Measurements from ENCODE around the gene CCDC184.
"Not testable (repeated sequence)": the region's sequence is repeated elsewhere in the genome, so short reads cannot be mapped to it uniquely, and the experiment has no call there.

Gene CCDC184

DNA sequence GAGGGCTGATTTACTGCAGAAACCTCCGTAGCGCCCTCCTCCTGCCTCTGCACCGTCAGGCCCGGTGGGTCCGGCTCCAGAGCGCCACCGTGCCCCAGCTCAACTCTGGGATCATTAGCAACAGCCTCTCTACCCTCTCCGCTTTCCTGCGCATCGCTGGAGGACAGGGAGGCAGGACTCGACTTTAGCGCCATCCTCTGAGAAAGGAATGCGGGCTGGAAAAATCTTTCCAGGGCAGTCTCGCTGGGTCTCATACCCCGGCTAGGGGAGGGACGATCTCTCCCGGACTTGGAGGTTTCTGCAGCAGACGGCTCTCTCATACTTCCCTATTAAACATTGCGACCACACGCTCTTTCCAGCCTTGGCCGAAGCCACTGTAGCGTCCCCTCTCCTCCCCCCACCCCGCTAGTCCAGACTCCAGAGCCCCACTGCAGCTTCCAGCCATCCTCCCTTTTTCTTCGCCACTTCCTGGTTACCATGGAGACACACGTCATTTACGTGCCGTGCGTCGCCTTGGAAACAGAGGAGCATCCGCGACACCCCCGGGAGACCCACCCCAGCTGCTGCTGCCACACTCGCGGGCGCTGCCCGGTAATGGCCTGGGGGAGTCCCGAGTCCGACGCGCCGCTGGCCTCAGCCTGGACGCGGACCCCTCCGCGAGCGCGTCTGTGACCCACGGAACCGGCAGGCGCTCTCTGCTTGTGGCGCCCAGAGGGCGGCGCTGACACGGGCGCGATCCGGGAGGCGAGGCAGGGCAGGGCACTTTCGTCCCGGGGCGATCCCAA, at the start of gene CCDC184:
Gene CCDC184, plus strand, starts transcription at position 554 of the 785 bp plus-strand sequence. CDS start 479 bp downstream, outside the sequence.
- DNase-seq (ENCODE audit: low read depth in 2 of 2), result peak; percentile 44 to 46

DNA sequence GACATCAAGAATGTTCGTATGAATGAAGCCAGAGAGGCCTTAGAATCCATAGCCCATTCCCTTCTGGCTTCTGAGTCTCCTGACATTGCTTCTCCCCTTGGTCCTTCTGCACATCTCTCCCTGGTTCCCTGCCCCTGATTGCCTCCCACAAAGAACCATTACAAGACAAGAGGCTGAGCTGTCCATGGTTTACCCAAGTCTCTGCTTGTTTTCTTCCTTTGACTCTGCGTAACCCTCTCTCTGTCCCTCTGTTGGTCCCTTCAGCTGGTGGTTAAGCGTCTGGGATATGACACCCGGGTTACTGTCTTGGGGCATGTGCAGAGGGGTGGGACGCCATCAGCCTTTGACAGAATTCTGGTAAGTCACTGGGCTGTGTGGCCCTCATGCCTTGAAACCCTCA, 48.4 kb upstream of the CCDC184 start:
- DNase-seq (ENCODE audit: low read depth in 2 of 2), result no peak

DNA sequence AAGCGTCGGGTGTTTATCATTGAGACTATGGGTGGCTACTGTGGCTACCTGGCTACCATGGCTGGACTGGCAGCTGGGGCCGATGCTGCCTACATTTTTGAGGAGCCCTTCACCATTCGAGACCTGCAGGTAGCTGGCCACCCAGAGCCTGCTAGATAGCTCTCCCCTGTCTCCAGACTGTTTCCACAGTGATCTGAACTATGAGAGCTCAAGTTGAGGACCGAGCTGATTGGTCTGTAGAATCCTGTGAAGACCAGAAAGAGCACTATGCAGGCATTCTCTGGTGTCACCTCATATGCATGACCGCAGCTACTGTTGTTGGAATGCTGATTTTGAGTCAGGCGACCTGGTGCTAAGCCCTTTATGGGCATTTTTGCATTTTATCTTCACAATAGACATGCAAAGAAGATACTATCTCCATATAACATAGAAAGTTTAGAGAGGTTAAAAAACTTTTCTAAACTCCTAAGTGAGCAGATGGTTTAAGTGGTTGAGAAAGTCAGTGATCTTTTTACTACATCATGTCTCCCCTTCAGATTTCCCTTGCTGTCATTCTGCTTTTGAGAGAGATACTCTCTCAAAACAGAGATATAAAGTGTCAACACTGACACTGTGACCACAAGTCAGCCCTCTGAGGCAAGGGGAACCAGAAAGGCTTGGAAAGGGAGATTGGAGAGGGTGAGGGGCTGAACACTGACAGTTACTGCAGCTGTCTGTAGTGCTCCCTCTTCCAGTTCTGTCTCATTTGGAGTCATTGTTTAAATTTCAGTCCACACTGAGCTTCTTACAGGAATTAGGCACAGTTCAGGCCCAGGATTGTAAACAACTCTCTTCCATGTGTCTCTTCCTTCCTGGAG, 40.4 kb upstream of the CCDC184 start:
- no peak for DNase-seq (ENCODE audit: low read depth in 2 of 2)

DNA sequence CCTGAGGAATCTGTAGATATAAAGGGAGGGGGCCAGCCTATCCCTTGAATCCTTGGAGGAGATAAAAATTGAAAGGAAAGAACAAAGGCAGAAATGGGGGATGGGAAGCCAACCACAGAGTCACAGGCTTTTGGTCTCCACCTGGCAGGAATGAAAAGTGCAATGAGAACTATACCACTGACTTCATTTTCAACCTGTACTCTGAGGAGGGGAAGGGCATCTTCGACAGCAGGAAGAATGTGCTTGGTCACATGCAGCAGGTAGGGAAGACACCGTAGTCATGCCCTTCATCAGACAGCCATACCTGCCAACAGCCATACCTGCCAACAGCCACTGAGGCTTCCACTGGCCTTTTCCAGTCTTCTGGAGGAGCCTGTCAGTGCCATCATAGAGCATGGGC, 39.5 kb upstream of the CCDC184 start:
- DNase-seq (ENCODE audit: low read depth in 2 of 2), result no peak

DNA sequence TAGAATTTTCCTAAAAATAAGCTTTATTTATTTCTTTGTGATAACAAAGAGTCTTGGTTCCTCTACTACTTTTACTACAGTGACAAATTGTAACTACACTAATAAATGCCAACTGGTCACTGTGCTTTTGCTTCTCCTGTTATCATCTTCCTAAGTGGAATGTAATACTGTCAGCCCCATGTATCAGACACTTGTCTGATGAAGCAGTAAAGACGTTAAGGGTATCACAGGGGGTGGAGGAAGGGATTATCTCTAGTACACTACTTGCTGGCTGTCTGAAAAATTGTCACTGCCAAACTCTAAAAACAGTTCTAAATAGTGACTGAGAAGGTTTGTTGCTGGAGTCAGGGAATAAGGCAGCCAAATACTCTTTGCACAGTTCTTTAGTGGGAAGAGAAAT, 37.5 kb upstream of the CCDC184 start:
- DNase-seq (ENCODE audit: low read depth in 2 of 2), result no peak

DNA sequence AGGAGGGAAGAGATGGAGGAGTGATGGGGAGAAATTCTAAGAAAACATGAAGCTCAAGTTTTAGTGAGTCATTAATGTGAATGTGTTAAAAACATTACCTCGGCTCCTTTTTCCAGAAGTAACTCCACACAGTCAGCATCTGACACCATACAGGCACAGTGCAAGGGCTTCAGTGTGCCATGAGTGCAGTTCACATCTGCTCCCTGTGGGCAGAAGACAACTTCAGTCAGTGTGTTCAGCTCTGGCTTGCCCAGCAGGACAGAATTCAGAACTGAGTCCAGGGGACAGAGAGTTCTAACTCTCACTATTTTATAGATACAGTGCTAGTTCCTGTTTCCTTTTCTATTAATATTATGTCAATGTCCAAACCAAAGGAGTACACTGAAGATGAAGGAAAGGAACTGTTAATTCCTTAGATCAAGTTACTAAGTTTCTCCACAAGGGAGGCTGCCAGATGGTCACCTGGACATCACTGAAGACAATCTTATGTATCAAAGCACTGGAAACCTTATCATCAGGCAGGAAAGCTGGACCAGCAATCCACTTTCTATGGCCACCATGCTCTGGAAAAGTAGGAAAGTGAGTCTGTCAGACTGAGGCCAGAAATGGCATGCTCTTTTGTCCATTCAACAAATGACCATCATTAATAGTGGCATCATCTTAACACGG, 32.2 kb upstream of the CCDC184 start:
- DNase-seq (ENCODE audit: low read depth in 2 of 2), result no peak

DNA sequence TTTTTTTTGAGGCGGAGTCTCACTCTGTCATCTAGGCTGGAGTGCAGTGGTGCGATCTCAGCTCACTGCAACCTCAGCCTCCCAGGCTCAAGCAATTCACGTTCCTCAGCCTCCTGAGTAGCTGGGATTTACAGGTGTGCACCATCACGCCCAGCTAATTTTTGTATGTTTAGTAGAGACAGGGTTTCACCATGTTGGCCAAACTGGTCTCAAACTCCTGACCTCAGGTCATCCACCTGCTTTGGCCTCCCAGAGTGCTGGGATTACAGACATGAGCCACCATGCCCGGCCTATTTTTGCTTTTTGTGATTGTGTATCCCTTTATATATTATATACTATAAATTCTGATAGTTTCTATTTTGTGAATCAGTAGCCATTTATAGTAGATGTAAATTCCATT, 27.7 kb upstream of the CCDC184 start:
- not testable (repeated sequence) for DNase-seq (ENCODE audit: low read depth in 2 of 2)

DNA sequence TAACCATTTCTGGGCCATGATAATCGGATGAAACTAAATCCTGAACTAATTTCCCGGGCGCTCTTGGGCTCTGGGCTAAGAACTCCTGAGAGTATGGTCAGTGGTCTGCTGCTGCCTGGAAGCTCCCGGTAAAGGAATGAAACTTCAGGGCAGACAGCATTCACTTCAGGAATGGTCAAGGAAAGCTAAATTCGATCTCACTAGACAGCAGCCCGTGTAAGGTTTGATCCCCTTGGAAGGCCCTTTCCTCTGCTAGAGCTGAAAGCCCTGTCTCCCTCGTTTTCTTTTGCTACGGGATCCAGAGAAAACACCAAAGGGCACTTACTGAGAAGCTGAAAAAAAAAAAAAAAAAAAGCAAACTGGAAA, 26.8 kb upstream of the CCDC184 start:
- no peak for DNase-seq (ENCODE audit: low read depth in 2 of 2)

DNA sequence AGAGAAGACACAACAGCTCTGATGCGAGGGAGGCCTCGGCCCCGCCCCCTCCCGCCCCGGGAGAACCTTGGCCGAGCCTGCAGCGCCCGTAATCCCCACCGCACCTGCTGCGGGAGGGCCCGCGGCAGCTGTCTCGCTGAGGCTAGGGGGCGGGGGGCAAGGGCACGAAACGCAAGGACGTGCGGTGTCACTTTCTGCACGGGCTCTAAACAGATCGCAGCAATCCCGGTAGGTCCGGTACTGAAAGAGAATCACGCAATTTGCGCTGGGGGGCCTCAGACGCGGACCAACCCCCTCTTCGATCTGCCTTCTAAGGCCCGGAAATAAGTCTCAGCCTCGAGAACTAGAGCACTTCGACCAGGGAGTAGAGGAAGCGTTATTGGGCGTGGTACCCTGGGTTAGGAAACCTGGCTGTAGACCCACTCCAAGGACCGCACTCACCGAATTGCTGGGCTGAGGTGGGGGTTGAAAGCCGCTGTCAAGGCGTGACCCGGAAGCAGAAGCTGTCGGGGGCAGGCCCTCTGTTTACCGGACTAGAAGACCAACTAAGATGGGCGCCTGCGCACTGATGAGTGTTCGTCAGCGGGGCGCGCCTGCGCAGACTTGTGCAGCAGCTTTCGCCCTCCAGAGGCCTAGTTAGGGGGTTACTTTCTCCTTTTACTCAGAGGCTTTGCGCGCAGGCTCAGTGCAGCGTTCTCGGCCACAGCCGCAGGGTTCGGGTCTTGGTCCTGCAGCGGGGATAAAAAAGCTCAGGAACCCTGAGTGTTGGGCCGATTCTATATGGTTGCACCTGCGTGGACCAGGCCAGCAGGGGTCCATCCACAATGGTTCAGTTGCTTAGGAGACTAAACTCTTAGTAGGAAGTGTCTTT, 26.2 kb upstream of the CCDC184 start, which contains the start of gene ASB8:
Gene ASB8, minus strand, starts transcription at position 498 of the 871 bp plus-strand sequence. CDS start 4,019 bp downstream, outside the sequence.
- peak; percentile 98 for DNase-seq (ENCODE audit: low read depth in 2 of 2)

DNA sequence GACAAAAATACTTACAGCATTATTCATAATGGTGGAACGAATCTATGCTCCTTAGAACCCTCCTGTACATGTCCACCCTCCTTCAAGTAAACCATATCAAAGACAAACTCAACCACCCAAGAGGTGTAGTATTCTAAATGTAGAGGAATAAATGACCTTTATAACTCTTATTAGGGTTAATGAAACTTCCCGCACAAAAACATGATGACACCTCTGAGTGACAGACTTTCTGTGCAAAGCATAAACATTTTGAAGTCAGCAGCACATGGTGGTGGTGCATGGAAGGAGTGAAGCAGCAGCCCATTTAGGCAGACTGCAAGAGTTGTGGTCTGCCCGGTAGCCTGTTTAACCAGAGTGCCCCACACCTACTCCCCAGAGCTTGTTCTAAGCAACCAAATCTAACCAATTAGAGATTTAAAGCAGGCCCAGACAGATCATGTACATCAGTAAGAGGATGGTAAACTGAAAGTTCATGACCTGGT, 25.5 kb upstream of the CCDC184 start:
- DNase-seq (ENCODE audit: low read depth in 2 of 2), result no peak

DNA sequence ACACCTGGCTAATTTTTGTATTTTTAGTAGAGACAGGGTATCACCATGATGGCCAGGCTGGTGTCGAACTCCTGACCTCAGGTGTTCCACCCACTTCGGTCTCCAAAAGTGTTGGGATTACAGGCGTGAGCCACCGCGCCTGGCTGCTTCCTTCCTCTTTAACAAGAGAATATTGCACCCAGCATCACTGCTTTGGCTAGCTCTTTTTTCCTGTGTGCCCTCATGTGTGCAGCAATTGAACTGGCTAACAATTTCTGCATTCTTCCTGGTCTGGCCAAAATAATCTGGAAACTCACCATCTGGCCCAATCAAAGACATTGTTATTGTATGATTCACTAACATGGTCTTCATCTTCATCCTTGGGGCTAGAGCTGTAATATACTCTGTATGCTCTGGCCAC, 23.4 kb upstream of the CCDC184 start:
- no peak for DNase-seq (ENCODE audit: low read depth in 2 of 2)

DNA sequence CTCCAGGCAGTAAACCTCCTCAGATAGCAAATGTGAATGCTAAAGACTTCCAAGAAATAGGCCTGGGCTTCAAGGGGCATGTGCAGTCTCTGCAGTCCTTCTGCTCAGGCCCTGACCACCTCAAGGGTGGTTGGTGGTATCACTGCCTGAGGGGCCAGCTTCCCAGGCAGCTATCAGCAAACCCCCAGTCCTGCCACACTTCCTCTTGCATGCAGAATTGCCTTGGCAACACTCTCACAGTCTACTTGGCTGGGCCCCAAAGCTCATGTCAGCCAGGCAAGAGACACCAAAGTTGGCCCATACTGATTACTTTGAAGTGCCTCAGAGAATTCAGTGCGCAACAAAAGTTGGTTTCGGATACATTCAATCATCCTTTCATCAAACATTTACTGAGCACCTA, 22.6 kb upstream of the CCDC184 start:
- no peak for DNase-seq (ENCODE audit: low read depth in 2 of 2)

DNA sequence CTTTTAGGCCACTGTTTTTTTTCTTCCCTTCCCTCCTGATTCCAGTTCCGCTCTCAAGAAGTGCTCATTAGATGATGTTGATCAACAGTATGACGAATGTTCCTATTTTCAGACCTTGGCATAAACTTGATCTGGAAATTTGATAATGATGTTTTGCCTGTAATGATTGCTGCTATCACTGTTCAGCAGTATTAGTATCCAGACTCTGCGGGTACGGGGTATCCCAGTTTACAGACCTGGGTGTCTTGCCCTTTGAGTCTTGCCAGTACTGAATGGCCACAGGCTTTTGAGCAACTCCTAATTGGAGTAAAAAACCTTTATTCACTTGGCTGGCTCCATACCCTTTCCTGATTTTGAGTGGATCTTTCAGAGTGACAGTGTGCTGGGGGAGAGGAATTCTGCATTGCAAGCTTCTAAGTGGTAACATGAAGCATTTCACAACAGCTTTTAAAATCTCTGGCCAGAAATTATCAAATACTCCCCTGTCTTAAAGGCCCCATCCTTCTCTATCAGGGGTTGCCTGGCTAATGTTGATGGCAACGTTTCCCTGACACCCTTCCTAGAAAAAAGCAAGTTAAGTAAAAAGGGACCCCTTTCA, 20.2 kb upstream of the CCDC184 start:
- no peak for DNase-seq (ENCODE audit: low read depth in 2 of 2)

DNA sequence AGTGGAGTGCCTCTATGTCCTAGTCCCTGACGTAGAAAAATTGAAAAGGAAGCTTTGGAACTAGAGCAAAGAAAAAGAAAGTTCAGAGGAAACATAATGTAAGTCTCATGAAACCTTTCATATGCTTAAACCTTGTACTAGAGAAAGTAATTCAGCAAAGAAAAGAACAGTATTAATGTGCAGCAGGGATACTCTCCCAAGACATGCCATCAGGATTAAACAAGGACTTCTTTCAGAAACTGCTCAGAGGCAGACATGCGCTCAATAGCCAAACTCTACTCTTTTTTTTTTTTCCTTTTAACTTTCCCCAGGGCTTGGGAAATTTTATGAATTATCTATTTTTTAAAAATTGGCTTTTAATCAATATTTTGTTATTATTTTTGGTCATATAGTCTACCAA, 19.0 kb upstream of the CCDC184 start:
- DNase-seq (ENCODE audit: low read depth in 2 of 2), result no peak

DNA sequence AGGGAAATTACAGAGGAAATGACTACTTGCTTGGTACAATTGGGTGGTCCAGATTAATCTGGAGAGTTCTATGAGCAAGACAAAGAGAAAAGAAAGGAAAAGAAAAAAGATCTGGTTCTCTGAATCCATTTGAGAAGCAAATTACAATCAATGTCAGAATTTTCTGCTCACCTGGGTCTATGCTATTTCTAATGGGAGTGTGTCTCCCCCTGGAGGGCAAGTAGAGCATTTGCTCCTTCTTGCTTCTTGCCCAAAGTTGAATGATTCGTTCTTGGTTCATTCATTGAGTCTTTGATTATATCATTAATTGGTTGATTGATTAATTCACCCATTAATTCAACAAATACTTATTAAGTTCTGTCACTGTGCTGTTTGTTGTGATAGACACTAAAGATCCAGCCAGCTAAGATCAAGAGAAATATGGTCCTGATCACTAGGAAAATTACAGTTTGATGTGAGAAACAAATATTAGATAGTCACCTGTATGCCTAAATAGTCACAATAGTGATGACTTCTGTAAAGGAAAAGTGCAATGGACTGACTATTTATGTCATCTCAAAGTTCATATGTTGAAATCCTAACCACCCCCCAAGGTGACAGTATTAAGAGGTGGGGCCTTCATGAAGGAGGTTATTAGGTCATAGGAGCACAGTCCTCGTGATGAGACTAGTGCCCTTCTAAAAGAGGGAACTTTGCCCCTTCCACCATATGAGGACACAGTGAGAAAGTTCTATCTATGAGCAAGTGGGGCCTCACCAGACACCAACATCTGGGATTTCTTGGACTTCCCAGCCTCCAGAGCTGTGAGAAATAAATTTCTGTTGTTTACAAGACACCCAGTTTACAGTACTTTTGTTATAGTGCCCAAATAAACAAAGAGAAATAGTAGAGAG, 18.1 kb upstream of the CCDC184 start:
- DNase-seq (ENCODE audit: low read depth in 2 of 2), result peak in 1 of 2 donors; percentile 50

DNA sequence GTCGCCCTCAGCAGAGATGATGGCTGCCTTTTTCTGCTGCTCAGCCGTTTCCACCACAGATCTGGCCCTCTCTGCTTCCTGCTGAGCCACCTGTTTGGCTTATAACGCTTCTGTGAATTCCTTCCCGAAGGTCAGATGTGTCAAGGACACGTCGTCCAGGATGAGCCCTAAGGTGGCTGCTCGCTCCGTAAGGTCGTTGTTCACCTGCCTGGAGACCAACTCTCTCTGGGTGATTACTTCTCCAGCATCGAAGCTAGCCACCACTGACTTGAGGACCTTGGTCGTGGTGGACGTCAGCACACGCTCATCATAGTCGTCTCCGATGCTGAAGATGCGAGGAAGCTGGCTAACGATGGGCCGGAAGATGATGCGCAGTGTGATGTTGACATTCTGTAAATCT, 14.4 kb upstream of the CCDC184 start:
- no peak for DNase-seq (ENCODE audit: low read depth in 2 of 2)

DNA sequence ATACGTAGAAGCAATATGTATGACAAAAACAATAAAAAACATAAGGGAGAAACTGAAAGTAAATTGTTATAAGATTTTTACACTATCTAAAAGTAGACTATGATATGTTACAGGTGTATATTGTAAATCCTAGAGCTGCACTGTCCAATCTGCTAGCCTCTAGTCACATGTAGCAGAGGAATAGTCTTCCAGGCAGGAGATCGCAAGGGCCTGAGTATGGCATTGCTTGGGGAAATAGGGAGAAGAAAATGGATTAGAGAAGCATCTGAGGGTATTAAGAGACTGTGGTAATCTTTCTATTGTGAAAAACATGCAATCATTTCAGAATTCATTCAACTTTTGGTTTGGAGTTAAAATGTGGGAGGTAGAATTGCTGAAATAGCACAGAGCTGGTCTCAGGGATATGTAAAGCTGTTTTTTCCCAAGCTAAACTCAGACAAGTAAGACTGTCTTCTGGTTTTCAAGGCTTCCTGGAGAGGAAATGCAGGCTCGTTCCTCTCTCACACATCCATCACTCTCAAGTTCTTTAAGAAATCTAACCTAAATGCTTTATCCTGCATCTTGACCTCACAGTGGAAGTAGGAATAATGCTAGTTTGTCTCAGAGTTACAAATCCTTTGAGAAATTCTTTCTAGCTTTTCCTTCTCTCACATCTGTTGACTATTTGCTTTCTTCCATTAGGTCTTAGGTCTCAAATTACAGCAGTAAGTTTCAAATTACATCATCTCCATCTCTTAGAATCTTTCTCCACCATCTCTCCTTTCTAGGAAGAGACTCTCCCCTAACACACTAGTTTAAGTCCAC, 7.6 kb upstream of the CCDC184 start:
- no peak for DNase-seq (ENCODE audit: low read depth in 2 of 2)

DNA sequence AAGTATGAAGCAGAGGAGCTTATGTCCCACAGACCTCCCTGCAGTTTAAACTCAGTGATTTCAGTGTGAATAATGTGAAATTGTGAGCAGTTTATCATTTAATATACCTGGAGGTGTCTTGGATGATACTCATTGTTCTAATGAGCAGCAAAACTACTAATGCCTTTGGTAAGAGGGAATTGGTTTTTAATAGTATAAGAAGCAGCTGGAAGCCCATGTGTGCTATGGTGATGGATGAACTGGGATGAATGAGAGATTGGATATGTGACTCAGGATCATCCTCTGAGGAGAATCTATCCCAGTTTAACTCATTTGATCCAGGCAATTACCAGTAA, 7.1 kb upstream of the CCDC184 start:
- no peak for DNase-seq (ENCODE audit: low read depth in 2 of 2)

DNA sequence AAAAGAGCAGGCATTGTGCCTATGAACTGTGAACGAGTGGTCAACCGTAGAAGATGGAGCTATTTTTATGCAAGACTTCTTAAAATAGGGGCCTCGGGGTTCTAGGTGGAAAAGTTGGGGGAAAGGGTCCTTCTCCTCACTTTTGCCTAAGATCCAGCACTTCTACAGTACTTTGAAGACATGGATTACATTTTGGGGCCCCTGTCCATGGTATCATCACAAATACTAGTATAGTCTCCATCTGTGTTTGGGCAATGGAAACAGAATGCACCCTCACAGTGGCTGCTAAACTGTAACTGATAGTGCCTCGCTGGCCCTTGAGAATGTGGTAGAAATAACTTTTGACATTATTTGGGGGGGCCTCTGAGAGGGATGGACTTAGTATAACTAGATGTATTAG, 5.5 kb upstream of the CCDC184 start:
- DNase-seq (ENCODE audit: low read depth in 2 of 2), result no peak
